Myocyte (in vitro differentiated cells): Measurements from ENCODE around the gene PAK1. TPM values are rescaled to one million over a fixed set of nuclear protein-coding genes. Genes with fewer than 3 reads are reported as not detected.
A peak's percentile ranks its signal among the peaks of the same experiment; 100 is the strongest.
"Not testable (repeated sequence)": the region's sequence is repeated elsewhere in the genome, so short reads cannot be mapped to it uniquely, and the experiment has no call there.

Experiments
- DNase-seq: peaks from one replicate; pipeline ENCODE4 v3.0.0-alpha.2; 2012; ENCODE audit warnings: low read depth
- total RNA-seq: library from RNA; depleted of rRNA; stranded (reverse); fragments of >200 nt; gene quantifications from 2 replicates; pipeline ENCODE4 v1.2.3, GENCODE V29; 2014

PAK1 gene
- total RNA-seq, 1 donor from 2014 or later, result 54.3 TPM

GRCh38 chr11:77407613-77408012, 66.3 kb downstream of the PAK1 start:
- DNase-seq, result peak; percentile 56

GRCh38 chr11:77406396-77406795, 67.5 kb downstream of the PAK1 start:
- no peak for DNase-seq

GRCh38 chr11:77403211-77403610, 70.7 kb downstream of the PAK1 start:
- DNase-seq, result no peak

- DNase-seq, result no peak
Measured at GRCh38 chr11:77402218-77402556, 71.7 kb downstream of the PAK1 start.

- DNase-seq, result no peak
Measured at GRCh38 chr11:77401486-77402217, 72.2 kb downstream of the PAK1 start.

GRCh38 chr11:77400775-77401449, 73.0 kb downstream of the PAK1 start:
- DNase-seq, result peak; percentile 75

- no peak for DNase-seq
Measured at GRCh38 chr11:77400271-77400670, 73.6 kb downstream of the PAK1 start.

DNA sequence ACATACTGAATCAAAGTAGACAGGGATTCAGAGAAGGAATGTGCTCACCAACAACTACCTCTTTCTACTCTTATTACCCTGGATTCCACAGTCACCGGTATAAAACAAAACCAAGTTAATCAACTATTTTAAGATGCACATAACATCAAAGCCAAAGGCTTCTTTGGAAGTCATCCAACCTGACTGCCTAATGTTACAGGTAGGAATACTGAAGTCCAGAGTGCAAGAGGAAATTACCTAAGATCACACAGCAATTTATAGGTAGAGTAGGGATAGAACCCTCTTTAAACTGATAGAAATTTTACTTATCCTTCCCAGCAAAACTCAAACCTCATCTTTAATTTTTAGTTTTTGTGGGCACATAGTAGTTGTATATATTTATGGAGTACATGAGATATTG, 76.3 kb downstream of the PAK1 start:
- no peak for DNase-seq

DNA sequence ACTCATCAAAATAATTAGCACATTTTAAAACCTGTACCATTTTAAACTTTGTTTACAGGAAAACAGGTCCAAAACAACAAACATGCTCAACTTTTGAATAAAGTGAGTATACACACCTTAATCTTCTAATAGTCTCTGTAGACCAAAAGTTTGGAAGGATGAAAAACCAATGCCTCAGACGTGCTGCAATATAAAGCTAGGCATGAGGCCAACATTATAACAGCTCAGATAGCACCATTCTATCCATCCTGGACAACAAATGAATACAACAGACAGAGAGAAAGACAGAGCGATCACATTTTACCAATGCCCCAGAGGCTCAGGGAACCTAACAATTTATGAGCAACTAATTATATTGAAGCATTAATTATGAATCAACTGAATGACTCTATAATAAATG, 77.0 kb downstream of the PAK1 start:
- no peak for DNase-seq

- DNase-seq, result no peak
Measured at GRCh38 chr11:77396305-77396704, 77.6 kb downstream of the PAK1 start.

- DNase-seq, result peak; percentile 39
Measured at GRCh38 chr11:77395460-77396173, 78.3 kb downstream of the PAK1 start.

GRCh38 chr11:77392842-77393241, 81.1 kb downstream of the PAK1 start:
- no peak for DNase-seq

- DNase-seq, result no peak
Measured at GRCh38 chr11:77387701-77388100, 86.2 kb downstream of the PAK1 start.

- peak; percentile 48 for DNase-seq
Measured at GRCh38 chr11:77386178-77386577, 87.7 kb downstream of the PAK1 start.

DNA sequence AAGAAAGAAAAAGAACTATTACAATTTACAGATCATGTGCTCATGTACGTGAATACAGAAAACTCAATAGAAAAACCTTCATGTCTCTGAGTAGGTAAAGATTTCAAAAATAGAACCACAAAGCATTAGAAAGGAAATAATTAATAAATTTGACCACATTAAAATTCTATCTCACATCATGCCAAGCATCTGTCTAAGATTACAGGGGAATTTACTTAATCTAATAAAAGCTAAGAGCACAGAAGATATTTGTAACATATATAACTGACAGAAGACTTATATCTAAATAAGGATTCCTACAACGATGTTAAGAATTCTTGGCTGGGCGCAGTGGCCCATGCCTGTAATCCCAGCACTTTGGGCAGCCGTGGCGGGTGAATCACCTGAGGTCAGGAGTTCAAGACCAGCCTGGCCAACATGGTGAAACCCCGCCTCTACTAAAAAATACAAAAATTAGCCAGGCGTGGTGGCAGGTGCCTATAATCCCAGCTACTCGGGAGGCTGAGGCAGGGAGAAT, 88.6 kb downstream of the PAK1 start:
- not testable (repeated sequence) for DNase-seq

GRCh38 chr11:77384571-77384970, 89.3 kb downstream of the PAK1 start:
- no peak for DNase-seq

- not testable (repeated sequence) for DNase-seq
Measured at GRCh38 chr11:77383349-77383748, 90.5 kb downstream of the PAK1 start.

DNA sequence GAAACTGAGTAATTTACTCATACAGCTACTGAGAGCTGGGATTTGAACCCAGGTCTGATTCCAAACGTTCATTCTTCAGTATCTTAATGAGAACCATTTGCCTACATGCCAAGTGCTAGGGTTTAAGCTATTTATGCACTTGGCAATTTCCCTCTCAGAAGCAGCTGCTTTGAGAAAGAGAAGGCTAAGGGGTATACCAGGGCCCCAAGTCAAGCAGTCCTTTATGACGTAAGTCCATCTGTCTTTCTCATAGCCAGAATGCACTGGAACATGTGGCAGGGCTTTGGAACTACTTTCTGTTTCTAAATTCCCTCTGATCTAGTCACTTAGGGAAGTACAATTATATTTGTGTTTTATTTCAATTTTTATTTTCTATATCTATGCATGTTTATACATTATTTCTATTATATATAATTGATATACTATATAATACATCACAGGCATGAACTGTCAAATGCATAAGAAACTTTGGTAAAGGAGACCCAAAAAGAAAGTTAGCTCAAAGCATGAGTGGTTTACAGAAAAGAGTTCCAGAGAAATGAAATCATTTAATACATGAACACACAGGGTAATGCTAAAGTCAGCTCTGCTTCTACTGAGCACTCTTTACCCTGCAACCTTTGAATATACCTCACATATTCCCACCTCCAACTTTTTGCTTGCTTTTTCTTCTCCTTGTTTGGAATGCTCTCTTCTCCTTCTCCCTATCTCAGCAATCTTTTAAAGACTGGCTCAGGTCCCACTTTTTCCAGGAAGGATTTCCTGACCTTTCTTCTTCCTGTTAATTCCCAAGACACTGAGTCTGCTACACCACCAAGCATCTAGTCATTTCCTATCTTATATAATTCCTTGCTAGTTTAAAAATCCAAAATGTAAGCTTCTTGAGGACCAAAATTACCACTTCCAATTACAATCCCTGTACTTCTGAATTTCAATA, 91.9 kb downstream of the PAK1 start:
- peak; percentile 93 for DNase-seq

- no peak for DNase-seq
Measured at GRCh38 chr11:77379934-77380333, 94.0 kb downstream of the PAK1 start.

GRCh38 chr11:77379253-77379652, 94.6 kb downstream of the PAK1 start:
- DNase-seq, result no peak

GRCh38 chr11:77377734-77378133, 96.2 kb downstream of the PAK1 start:
- DNase-seq, result no peak
